ENCODE measurements around the gene TMIGD1. TPM values are rescaled to one million over a fixed set of nuclear protein-coding genes. Genes with fewer than 3 reads are reported as not detected.

Gene TMIGD1
- total RNA-seq, 1 experiment from 2014 or later = not detected

- Histone ChIP-seq H3K23me2 (ENCODE audit: insufficient read length, low read depth, low read length, poor library complexity, severe bottlenecking) (no peaks in the 10 kb centered on the region), H3K14ac (ENCODE audit: insufficient read depth, low read length) (no peak overlapping the region), H2BK5ac (ENCODE audit: insufficient read length, low read length) (no peak overlapping the region), H2BK20ac (ENCODE audit: low read depth, low read length, poor library complexity, severe bottlenecking) (no peak overlapping the region), H3K4me1 (ENCODE audit: insufficient read depth, low read length) (no peaks in the 10 kb centered on the region), H3K79me2 (ENCODE audit: insufficient read depth, low read length) (no peaks in the 10 kb centered on the region), H2AK5ac (ENCODE audit: insufficient read length, low read length) (no peak overlapping the region), H4K8ac (replicated peaks; ENCODE audit: insufficient read length, low read depth, low read length) (no peak overlapping the region), H3K27ac (ENCODE audit: insufficient read length, low read depth, low read length) (no peak overlapping the region), H3K4me2 (ENCODE audit: insufficient read depth, insufficient read length, low read length) (no peak overlapping the region), H3K9ac (ENCODE audit: extremely low read depth, insufficient read length, low read length) (no peak overlapping the region), H2BK120ac (ENCODE audit: low read depth, low read length, poor library complexity, severe bottlenecking) (no peak overlapping the region), H3K56ac (ENCODE audit: insufficient read length, low read depth, low read length) (no peak overlapping the region), H2BK15ac (ENCODE audit: low read depth, low read length) (no peak overlapping the region), H3T11ph (ENCODE audit: low read length) (no peak overlapping the region), H4K5ac (ENCODE audit: insufficient read length, low read depth, low read length) (no peak overlapping the region), H4K91ac (ENCODE audit: insufficient read length, low read depth, low read length) (no peak overlapping the region), H4K20me1 (ENCODE audit: control insufficient read depth, insufficient read depth, insufficient read length) (no peaks in the 10 kb centered on the region), H3K23ac (ENCODE audit: insufficient read length, low read depth, low read length) (no peak overlapping the region), H3K18ac (ENCODE audit: insufficient read length, low read depth, low read length) (no peak overlapping the region), H2BK12ac (ENCODE audit: insufficient read length, low read depth, low read length) (no peak overlapping the region), H3K27me3 (ENCODE audit: insufficient read depth, low read length) (no peaks in the 10 kb centered on the region), H2AFZ (ENCODE audit: low read length) (no peak overlapping the region), H3K9me3 (ENCODE audit: control insufficient read depth, low read depth, low read length) (no peaks in the 10 kb centered on the region), H3K79me1 (ENCODE audit: insufficient read depth, low read depth, low read length, poor library complexity, severe bottlenecking) (no peaks in the 10 kb centered on the region), H3K4ac (ENCODE audit: low read depth, low read length) (no peak overlapping the region)
- Mint-ChIP-seq H3K27me3 (ENCODE audit: low read depth) (no peaks in the 10 kb centered on the region; the same call in 1 of the 2 replicates), H3K4me1 (no peaks in the 10 kb centered on the region), H3K36me3 (ENCODE audit: insufficient read depth in 1 of 3, low read depth in 3 of 3) (peaks cover 0 to 6% (median 2%) of the 10 kb centered on the region in 3 experiments; a peak in 3 of 7 replicates), H3K4me3 (no peak overlapping the region), H3K9me3 (peaks cover 4 to 11% of the 10 kb centered on the region in 2 experiments; a peak in 4 of 5 replicates), H3K27ac (no peak overlapping the region)
- no peak for TF ChIP-seq CTCF (conservative IDR thresholded peaks at IDR 0.05)
- WGBS (ENCODE audit: extremely low coverage, insufficient read length, low lambda C conversion rate) = no CpG with 5 or more reads among the region's 4 CpGs
- no peak for DNase-seq
These were observed 28.0 kb upstream of the TMIGD1 start for GRCh38 chr17:30361766-30362279.
